GM19193 (cell line): Measurements from ENCODE around the gene SLC36A4.

Experiments
- POLR2A ChIP-seq: IDR thresholded peaks from 4 replicates; pipeline ENCODE4 v1.6.1; 2011; ENCODE audit not compliant: insufficient read depth, insufficient read length; ENCODE audit errors: extremely low read depth

SLC36A4 gene

GRCh38 chr11:93197380-93198214 lies at the start of gene SLC36A4:
Gene SLC36A4 (minus strand): TSS chr11:93197991. CDS start chr11:93197832, 159 bp downstream.
- peak; percentile 53 for TF ChIP-seq POLR2A

GRCh38 chr11:93244018-93244417 lies 46.2 kb upstream of the SLC36A4 start:
- no peak for TF ChIP-seq POLR2A

GRCh38 chr11:93239966-93240365 lies 42.2 kb upstream of the SLC36A4 start:
- no peak for TF ChIP-seq POLR2A

- no peak for TF ChIP-seq POLR2A
Measured at GRCh38 chr11:93238956-93239355, 41.2 kb upstream of the SLC36A4 start.

GRCh38 chr11:93236741-93237675 lies 39.2 kb upstream of the SLC36A4 start:
- TF ChIP-seq POLR2A, result no peak

- TF ChIP-seq POLR2A, result no peak
Measured at GRCh38 chr11:93234602-93235207, 36.9 kb upstream of the SLC36A4 start.

- TF ChIP-seq POLR2A, result no peak
Measured at GRCh38 chr11:93229876-93230275, 32.1 kb upstream of the SLC36A4 start.

- no peak for TF ChIP-seq POLR2A
Measured at GRCh38 chr11:93225662-93226061, 27.9 kb upstream of the SLC36A4 start.

- TF ChIP-seq POLR2A, result no peak
Measured at GRCh38 chr11:93221539-93221938, 23.7 kb upstream of the SLC36A4 start.

GRCh38 chr11:93220078-93220477 lies 22.3 kb upstream of the SLC36A4 start:
- no peak for TF ChIP-seq POLR2A

- no peak for TF ChIP-seq POLR2A
Measured at GRCh38 chr11:93219440-93219839, 21.6 kb upstream of the SLC36A4 start.

GRCh38 chr11:93216511-93217101 lies 18.8 kb upstream of the SLC36A4 start:
- TF ChIP-seq POLR2A, result no peak

GRCh38 chr11:93213622-93214021 lies 15.8 kb upstream of the SLC36A4 start:
- no peak for TF ChIP-seq POLR2A

GRCh38 chr11:93212094-93212493 lies 14.3 kb upstream of the SLC36A4 start:
- no peak for TF ChIP-seq POLR2A

GRCh38 chr11:93209466-93209865 lies 11.7 kb upstream of the SLC36A4 start:
- no peak for TF ChIP-seq POLR2A
